GM12872 (cell line): ENCODE measurements around the gene CEP131.

Source experiments
- CTCF ChIP-seq: IDR thresholded peaks from 3 replicates; pipeline ENCODE4 v1.5.1; 2011; ENCODE audit warnings: low read depth, mild to moderate bottlenecking, low read length, moderate library complexity; ENCODE audit not compliant: insufficient read depth

Gene CEP131

GRCh38 chr17:81251094-81251708 lies 28.4 kb upstream of the CEP131 start:
- no peak for TF ChIP-seq CTCF

- TF ChIP-seq CTCF = no peak
Observed at GRCh38 chr17:81250286-81251093, 27.7 kb upstream of the CEP131 start.

- no peak for TF ChIP-seq CTCF
Observed at GRCh38 chr17:81249223-81250040, 26.7 kb upstream of the CEP131 start.

- TF ChIP-seq CTCF = no peak
Observed at GRCh38 chr17:81248649-81249048, 25.9 kb upstream of the CEP131 start.

- TF ChIP-seq CTCF = no peak
Observed at GRCh38 chr17:81247339-81247990, 24.7 kb upstream of the CEP131 start.

GRCh38 chr17:81246679-81247338 lies 24.0 kb upstream of the CEP131 start:
- TF ChIP-seq CTCF = no peak
